HepG2 (cell line): ENCODE data around the gene PTPRM. TPM values are rescaled to one million over a fixed set of nuclear protein-coding genes. Genes with fewer than 3 reads are reported as not detected.

ENCODE experiments used
- ATAC-seq: fragments of 200-7000 bp; cut with Tn5 transposase; 3 replicates; pipeline ENCODE4 v1.9.1; 2020; ENCODE audit warnings: mild to moderate bottlenecking, moderate library complexity
- BruUV-seq: library from RNA; stranded (reverse); fragments of 400-500 nt; replicated peaks from 2 replicates; lab custom pipeline; 2021; lab: Mats Ljungman, UMichigan
- CTCF ChIA-PET: fragments of 300-600 bp; formaldehyde crosslinking; extraction: SDS; loops from one replicate; lab custom pipeline; 2021; ENCODE audit warnings: low total read pairs, inconsistent platforms, low intra/inter-chr PET ratio; lab: Yijun Ruan, JAX
- POLR2A ChIA-PET: fragments of 350-600 bp; sonication (Branson Sonifier 250); formaldehyde crosslinking; loops from one replicate; lab custom pipeline; 2020; ENCODE audit warnings: antibody characterized with exemption, inconsistent platforms; lab: Yijun Ruan, JAX
- DNase-seq: peaks from one replicate; pipeline ENCODE4 v3.0.0-alpha.2; 2015; ENCODE audit warnings: low spot score
- FAIRE-seq: peaks from 3 replicates; lab custom pipeline; 2011; peaks lifted over from hg19 to GRCh38; lab: Jason Lieb, UNC
- H2AFZ ChIP-seq: one replicate; pipeline ENCODE4 v1.6.1; 2011; ENCODE audit warnings: low read length, inconsistent platforms
- H3K27ac ChIP-seq: fragments of 300-600 bp; 3 replicates; pipeline ENCODE4 v1.8.0; 2011; ENCODE audit warnings: mixed run types, mild to moderate bottlenecking, mixed read lengths, low read length, inconsistent platforms; ENCODE audit not compliant: insufficient read depth; ENCODE audit errors: extremely low read length
- H3K27me3 ChIP-seq, 2 experiments: fragments of 200-600 bp in 1 of 2; 2 replicates in 1 of 2; 3 replicates in 1 of 2; pipeline versions ENCODE4 v1.6.0 to v1.8.0; 2011; ENCODE audit warnings: low read length in 2 of 2, mild to moderate bottlenecking in 2 of 2, moderate library complexity in 2 of 2, inconsistent platforms in 1 of 2; ENCODE audit not compliant: insufficient read depth in 2 of 2, control insufficient read depth in 1 of 2
- H3K36me3 ChIP-seq, 2 experiments: fragments of 200-600 bp in 1 of 2; replicated peaks in 1 of 2; 2 replicates in 1 of 2; 3 replicates in 1 of 2; pipeline versions ENCODE4 v1.5.1 to v1.8.0; 2011; ENCODE audit warnings: low read length in 2 of 2, inconsistent platforms in 1 of 2; ENCODE audit not compliant: insufficient read depth in 2 of 2, control insufficient read depth in 1 of 2
- H3K4me1 ChIP-seq: 2 replicates; pipeline ENCODE4 v1.5.1; 2012; ENCODE audit warnings: low read length, inconsistent platforms; ENCODE audit not compliant: insufficient read depth
- H3K4me2 ChIP-seq: 2 replicates; pipeline ENCODE4 v1.6.0; 2011; ENCODE audit warnings: low read depth, low read length, inconsistent platforms
- H3K4me3 ChIP-seq, 3 experiments: fragments of 200-600 bp in 1 of 3; sonication (generic), shearing (Covaris generic) in 1 of 3; replicated peaks in 1 of 3; 2 replicates each; pipeline ENCODE4 v1.5.1; 2011 to 2016; ENCODE audit warnings: low read length in 3 of 3, inconsistent platforms in 2 of 3, low read depth in 2 of 3, mild to moderate bottlenecking in 2 of 3, control low read depth in 1 of 3, mixed read lengths in 1 of 3; ENCODE audit not compliant: insufficient read depth in 1 of 3
- H3K79me2 ChIP-seq: one replicate; pipeline ENCODE4 v1.6.1; 2011; ENCODE audit warnings: low read length, inconsistent platforms; ENCODE audit not compliant: insufficient read depth
- H3K9ac ChIP-seq: 2 replicates; pipeline ENCODE4 v1.6.0; 2011; ENCODE audit warnings: mild to moderate bottlenecking, low read depth, low read length, inconsistent platforms; ENCODE audit not compliant: insufficient read depth
- H3K9me3 ChIP-seq: 2 replicates; pipeline ENCODE4 v1.5.1; 2012; ENCODE audit warnings: mild to moderate bottlenecking, low read length
- H4K20me1 ChIP-seq: 2 replicates; pipeline ENCODE4 v1.6.0; 2011; ENCODE audit warnings: inconsistent platforms, mild to moderate bottlenecking, low read length, moderate library complexity; ENCODE audit not compliant: insufficient read depth
- AGO2 ChIP-seq: fragments of 200-400 bp; formaldehyde crosslinking; optimal IDR thresholded peaks from 2 replicates; pipeline ENCODE3; 2017; ENCODE audit warnings: mild to moderate bottlenecking, low read depth, low read length, moderate library complexity
- CENPT ChIP-seq: sonication (generic); formaldehyde crosslinking; IDR thresholded peaks from 2 replicates; pipeline ENCODE4 v1.8.0; 2022; ENCODE audit warnings: low read depth, mild to moderate bottlenecking, moderate library complexity, missing genetic modification reagents
- RAD21 ChIP-seq: fragments of 450-650 bp; formaldehyde crosslinking; IDR thresholded peaks from 2 replicates; pipeline ENCODE4 v1.5.0; 2020; ENCODE audit warnings: mild to moderate bottlenecking
- ZIK1 ChIP-seq: sonication (generic); formaldehyde crosslinking; IDR thresholded peaks from 2 replicates; pipeline ENCODE4 v1.5.0; 2020; ENCODE audit warnings: mild to moderate bottlenecking, low read depth, missing genetic modification reagents, borderline replicate concordance
- ZNF598 ChIP-seq: sonication (generic); formaldehyde crosslinking; IDR thresholded peaks from 2 replicates; pipeline ENCODE4 v1.5.1; 2020; ENCODE audit warnings: mild to moderate bottlenecking, missing genetic modification reagents, borderline replicate concordance
- ZNF737 ChIP-seq: sonication (generic); formaldehyde crosslinking; IDR thresholded peaks from 2 replicates; pipeline ENCODE4 v1.5.0; 2020; ENCODE audit warnings: missing genetic modification reagents, mild to moderate bottlenecking, borderline replicate concordance
- in situ Hi-C: cut with HindIII; loops from 2 replicates; pipeline ENCODE4 v1.10.0; 2017; ENCODE audit warnings: low pct_unique_long_range_greater_than_20kb; ENCODE audit not compliant: extremely low pct_ligation_motif_present
- intact Hi-C: fragments of 100-400 bp; cut with micrococcal nuclease; formaldehyde crosslinking; loops from one replicate; pipeline ENCODE4 v1.10.0; 2022; ENCODE audit not compliant: unreplicated experiment
- polyA plus RNA-seq, 8 experiments: library from polyadenylated mRNA; depleted of rRNA in 3 of 8; stranded (reverse) in 7 of 8; unstranded in 1 of 8; fragments of >200 nt; fragmentation: Illumina TruSeq in 4 of 8; extraction: Trizol in 4 of 8; gene quantifications; 2 replicates each; pipeline versions ENCODE4 v1.2.1 to v1.2.3, GENCODE V29; 2011 to 2016; ENCODE audit warnings: low read depth in 4 of 8, missing spikeins in 1 of 8, mixed read lengths in 1 of 8; ENCODE audit not compliant: insufficient read depth in 1 of 8
- total RNA-seq, 5 experiments: library from RNA; depleted of rRNA; stranded (reverse); fragments of >200 nt; fragmentation: Illumina TruSeq; extraction: Trizol; gene quantifications; 2 replicates each; pipeline ENCODE4 v1.2.3, GENCODE V29; 2016; ENCODE audit warnings: low read depth in 1 of 5
- TF ChIP-seq, protein P1 (sequence below): sonication (generic); formaldehyde crosslinking; conservative IDR thresholded peaks from 2 replicates; pipeline ENCODE4 v1.4.0; 2020; ENCODE audit warnings: missing genetic modification reagents
- TF ChIP-seq, protein P2 (sequence below): sonication (generic); formaldehyde crosslinking; IDR thresholded peaks from 2 replicates; pipeline ENCODE4; 2020; ENCODE audit warnings: missing genetic modification reagents, mild to moderate bottlenecking, borderline replicate concordance

The PTPRM gene
- total and polyA plus RNA-seq, 2 of the 13 experiments (the other 11 are each of a cell fraction or from before 2014, with no cell fraction given): 12.6 to 108 TPM

DNA sequence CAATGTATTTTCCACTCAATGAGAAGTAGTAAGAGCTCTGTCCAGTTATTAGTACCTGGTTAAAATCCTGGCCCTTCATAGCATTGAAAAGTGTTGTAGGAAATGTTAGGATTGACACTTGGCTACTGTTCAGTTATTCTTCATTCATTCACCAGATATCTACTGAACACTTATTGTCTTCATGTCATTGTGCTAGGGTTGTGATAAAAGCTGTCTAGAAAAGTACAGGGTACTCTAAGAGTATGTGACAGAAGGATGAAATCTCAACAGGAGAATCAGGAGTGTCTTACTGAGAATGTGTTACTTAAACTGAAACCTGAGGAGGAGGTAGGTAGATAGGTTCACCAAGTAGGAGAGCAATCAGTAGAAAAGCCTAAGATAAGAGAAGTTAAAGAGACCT, 530.3 kb downstream of the PTPRM start:
- FAIRE-seq (no peak), DNase-seq (no peak), ATAC-seq (no peak)
- Histone ChIP-seq H4K20me1 (no peaks in the 10 kb centered on the region), H3K36me3 (peaks cover 0 to 2% of the 10 kb centered on the region in 2 experiments; a peak in 2 of 5 replicates), H3K9ac (no peak overlapping the region), H3K79me2 (no peaks in the 10 kb centered on the region), H3K4me2 (no peak overlapping the region), H3K4me1 (no peaks in the 10 kb centered on the region), H3K9me3 (no peaks in the 10 kb centered on the region), H3K27ac (no peak overlapping the region), H3K27me3 (no peaks in the 10 kb centered on the region), H2AFZ (no peak overlapping the region), H3K4me3 (no peak overlapping the region)
- POLR2A ChIA-PET: no interaction called here
- intact Hi-C loops: no loop called here
- no peak for TF ChIP-seq CENPT (CRISPR knock-in tag)
- TF ChIP-seq, protein P1, sequence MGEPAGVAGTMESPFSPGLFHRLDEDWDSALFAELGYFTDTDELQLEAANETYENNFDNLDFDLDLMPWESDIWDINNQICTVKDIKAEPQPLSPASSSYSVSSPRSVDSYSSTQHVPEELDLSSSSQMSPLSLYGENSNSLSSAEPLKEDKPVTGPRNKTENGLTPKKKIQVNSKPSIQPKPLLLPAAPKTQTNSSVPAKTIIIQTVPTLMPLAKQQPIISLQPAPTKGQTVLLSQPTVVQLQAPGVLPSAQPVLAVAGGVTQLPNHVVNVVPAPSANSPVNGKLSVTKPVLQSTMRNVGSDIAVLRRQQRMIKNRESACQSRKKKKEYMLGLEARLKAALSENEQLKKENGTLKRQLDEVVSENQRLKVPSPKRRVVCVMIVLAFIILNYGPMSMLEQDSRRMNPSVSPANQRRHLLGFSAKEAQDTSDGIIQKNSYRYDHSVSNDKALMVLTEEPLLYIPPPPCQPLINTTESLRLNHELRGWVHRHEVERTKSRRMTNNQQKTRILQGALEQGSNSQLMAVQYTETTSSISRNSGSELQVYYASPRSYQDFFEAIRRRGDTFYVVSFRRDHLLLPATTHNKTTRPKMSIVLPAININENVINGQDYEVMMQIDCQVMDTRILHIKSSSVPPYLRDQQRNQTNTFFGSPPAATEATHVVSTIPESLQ: no peak
- no peak for TF ChIP-seq ZNF737 (CRISPR knock-in tag)
- TF ChIP-seq ZIK1 (CRISPR knock-in tag): no peak
- no peak for TF ChIP-seq AGO2
- TF ChIP-seq, protein P2, sequence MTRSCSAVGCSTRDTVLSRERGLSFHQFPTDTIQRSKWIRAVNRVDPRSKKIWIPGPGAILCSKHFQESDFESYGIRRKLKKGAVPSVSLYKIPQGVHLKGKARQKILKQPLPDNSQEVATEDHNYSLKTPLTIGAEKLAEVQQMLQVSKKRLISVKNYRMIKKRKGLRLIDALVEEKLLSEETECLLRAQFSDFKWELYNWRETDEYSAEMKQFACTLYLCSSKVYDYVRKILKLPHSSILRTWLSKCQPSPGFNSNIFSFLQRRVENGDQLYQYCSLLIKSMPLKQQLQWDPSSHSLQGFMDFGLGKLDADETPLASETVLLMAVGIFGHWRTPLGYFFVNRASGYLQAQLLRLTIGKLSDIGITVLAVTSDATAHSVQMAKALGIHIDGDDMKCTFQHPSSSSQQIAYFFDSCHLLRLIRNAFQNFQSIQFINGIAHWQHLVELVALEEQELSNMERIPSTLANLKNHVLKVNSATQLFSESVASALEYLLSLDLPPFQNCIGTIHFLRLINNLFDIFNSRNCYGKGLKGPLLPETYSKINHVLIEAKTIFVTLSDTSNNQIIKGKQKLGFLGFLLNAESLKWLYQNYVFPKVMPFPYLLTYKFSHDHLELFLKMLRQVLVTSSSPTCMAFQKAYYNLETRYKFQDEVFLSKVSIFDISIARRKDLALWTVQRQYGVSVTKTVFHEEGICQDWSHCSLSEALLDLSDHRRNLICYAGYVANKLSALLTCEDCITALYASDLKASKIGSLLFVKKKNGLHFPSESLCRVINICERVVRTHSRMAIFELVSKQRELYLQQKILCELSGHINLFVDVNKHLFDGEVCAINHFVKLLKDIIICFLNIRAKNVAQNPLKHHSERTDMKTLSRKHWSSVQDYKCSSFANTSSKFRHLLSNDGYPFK (CRISPR knock-in tag): no peak
- no peak for TF ChIP-seq RAD21
- TF ChIP-seq ZNF598 (CRISPR knock-in tag): no peak
- CTCF ChIA-PET: no interaction called here
- in situ Hi-C loops: no loop called here
- BruUV-seq: no TSS peak
